Keratinocyte (primary cell): ENCODE results near the gene F11R.

Experiments used
- EZH2 ChIP-seq: IDR thresholded peaks from one replicate; pipeline ENCODE4 v1.6.1; 2012; ENCODE audit warnings: inconsistent platforms, mild to moderate bottlenecking, low read length, moderate library complexity
- TF ChIP-seq, protein P1 (sequence below), 3 experiments: IDR thresholded peaks in 1 of 3; conservative IDR thresholded peaks in 1 of 3; optimal IDR thresholded peaks in 1 of 3; 2 replicates in 2 of 3; 3 replicates in 1 of 3; pipeline versions ENCODE3 to v1.5.1; 2011; ENCODE audit warnings: low read length in 3 of 3, mild to moderate bottlenecking in 3 of 3, moderate library complexity in 2 of 3, control low read depth in 1 of 3, inconsistent platforms in 1 of 3; ENCODE audit not compliant: insufficient read depth in 2 of 3; ENCODE audit errors: extremely low read depth in 1 of 3

DNA sequence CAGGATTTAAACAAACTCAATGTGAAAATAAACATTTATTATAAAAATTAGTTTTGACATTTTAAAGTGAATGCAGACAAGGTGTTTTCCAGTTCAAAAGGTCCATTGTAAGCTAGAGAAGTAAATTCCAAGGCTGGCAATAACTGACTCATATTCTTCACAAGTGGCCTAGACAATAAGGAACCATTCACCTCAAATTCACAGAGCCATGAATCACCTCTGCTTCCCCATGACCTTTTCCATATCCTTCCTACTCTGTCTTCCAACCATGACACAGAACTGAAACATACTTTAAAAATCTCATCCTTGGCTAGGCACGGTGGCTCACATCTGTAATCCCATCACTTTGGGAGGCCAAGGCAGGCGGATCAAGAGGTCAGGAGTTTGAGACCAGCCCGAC lies 24.8 kb downstream of the F11R start:
- TF ChIP-seq, protein P1, sequence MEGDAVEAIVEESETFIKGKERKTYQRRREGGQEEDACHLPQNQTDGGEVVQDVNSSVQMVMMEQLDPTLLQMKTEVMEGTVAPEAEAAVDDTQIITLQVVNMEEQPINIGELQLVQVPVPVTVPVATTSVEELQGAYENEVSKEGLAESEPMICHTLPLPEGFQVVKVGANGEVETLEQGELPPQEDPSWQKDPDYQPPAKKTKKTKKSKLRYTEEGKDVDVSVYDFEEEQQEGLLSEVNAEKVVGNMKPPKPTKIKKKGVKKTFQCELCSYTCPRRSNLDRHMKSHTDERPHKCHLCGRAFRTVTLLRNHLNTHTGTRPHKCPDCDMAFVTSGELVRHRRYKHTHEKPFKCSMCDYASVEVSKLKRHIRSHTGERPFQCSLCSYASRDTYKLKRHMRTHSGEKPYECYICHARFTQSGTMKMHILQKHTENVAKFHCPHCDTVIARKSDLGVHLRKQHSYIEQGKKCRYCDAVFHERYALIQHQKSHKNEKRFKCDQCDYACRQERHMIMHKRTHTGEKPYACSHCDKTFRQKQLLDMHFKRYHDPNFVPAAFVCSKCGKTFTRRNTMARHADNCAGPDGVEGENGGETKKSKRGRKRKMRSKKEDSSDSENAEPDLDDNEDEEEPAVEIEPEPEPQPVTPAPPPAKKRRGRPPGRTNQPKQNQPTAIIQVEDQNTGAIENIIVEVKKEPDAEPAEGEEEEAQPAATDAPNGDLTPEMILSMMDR (optimal IDR thresholded peaks at IDR 0.05 in 1 of 3, IDR thresholded peaks at IDR 0.05 in 1 of 3, conservative IDR thresholded peaks at IDR 0.05 in 1 of 3; ENCODE audit: extremely low read depth in 1 of 3, insufficient read depth in 2 of 3, low read length in 3 of 3), result no peak
- TF ChIP-seq EZH2, result no peak
